H1 (cell line): ENCODE measurements around the gene GAMT. TPM values are rescaled to one million over a fixed set of nuclear protein-coding genes. Genes with fewer than 3 reads are reported as not detected.

ENCODE experiments used
- CTCF ChIA-PET: fragments of 300-600 bp; sonication (Branson Sonifier 250); formaldehyde crosslinking; loops from one replicate; lab custom pipeline; 2021; ENCODE audit not compliant: partially characterized antibody; lab: Charles Lee
- POLR2A ChIA-PET: fragments of 300-600 bp; sonication (Branson Sonifier 250); formaldehyde crosslinking; loops from one replicate; lab custom pipeline; 2021; ENCODE audit warnings: inconsistent platforms; ENCODE audit not compliant: partially characterized antibody; lab: Charles Lee
- DNase-seq, 2 experiments: peaks; one replicate each; pipeline versions ENCODE4 v3.0.0 to v3.0.0-alpha.2; 2010 to 2022; ENCODE audit warnings: low spot score in 2 of 2, low read depth in 1 of 2, mixed read lengths in 1 of 2
- FAIRE-seq: peaks from 2 replicates; lab custom pipeline; 2011; peaks lifted over from hg19 to GRCh38; lab: Jason Lieb, UNC
- H2AFZ ChIP-seq: 2 replicates; pipeline ENCODE4 v1.8.1; 2012; ENCODE audit warnings: low read length, inconsistent platforms
- H2AK5ac ChIP-seq: 2 replicates; pipeline ENCODE4 v1.6.1; 2013; ENCODE audit warnings: low read depth, low read length
- H2BK120ac ChIP-seq: replicated peaks from 2 replicates; pipeline ENCODE3; 2013; ENCODE audit warnings: low read depth, low read length, inconsistent platforms
- H2BK12ac ChIP-seq: 2 replicates; pipeline ENCODE4 v1.6.1; 2013; ENCODE audit warnings: low read depth, low read length
- H2BK15ac ChIP-seq: 2 replicates; pipeline ENCODE4 v1.6.1; 2013; ENCODE audit warnings: low read length
- H2BK20ac ChIP-seq: 2 replicates; pipeline ENCODE4 v1.6.1; 2013; ENCODE audit warnings: low read length
- H2BK5ac ChIP-seq: 2 replicates; pipeline ENCODE4 v1.6.1; 2013; ENCODE audit warnings: low read depth, low read length
- H3K14ac ChIP-seq: 2 replicates; pipeline ENCODE4 v1.6.1; 2013; ENCODE audit warnings: inconsistent platforms; ENCODE audit not compliant: insufficient read length
- H3K18ac ChIP-seq: 2 replicates; pipeline ENCODE4 v1.6.1; 2013; ENCODE audit warnings: low read length; ENCODE audit errors: extremely low read depth
- H3K23ac ChIP-seq: 2 replicates; pipeline ENCODE4 v1.6.1; 2013; ENCODE audit warnings: inconsistent platforms; ENCODE audit not compliant: insufficient read length
- H3K23me2 ChIP-seq: 2 replicates; pipeline ENCODE4 v1.6.1; 2013; ENCODE audit warnings: low read depth, low read length
- H3K27ac ChIP-seq: 2 replicates; pipeline ENCODE4 v1.6.1; 2011; ENCODE audit warnings: low read depth, low read length, inconsistent platforms
- H3K27me3 ChIP-seq, 4 experiments: replicated peaks in 1 of 4; 1 replicate in 1 of 4; 2 replicates in 3 of 4; pipeline versions ENCODE4 v1.6.1 to v1.8.1; 2011 to 2013; ENCODE audit warnings: low read length in 3 of 4, mild to moderate bottlenecking in 3 of 4, inconsistent platforms in 2 of 4, mixed read lengths in 2 of 4, moderate library complexity in 1 of 4; ENCODE audit not compliant: control insufficient read depth in 3 of 4, insufficient read depth in 3 of 4; ENCODE audit errors: extremely low read depth in 1 of 4
- H3K36me3 ChIP-seq, 4 experiments: 2 replicates each; pipeline versions ENCODE4 v1.6.1 to v1.8.1; 2011 to 2013; ENCODE audit warnings: mild to moderate bottlenecking in 4 of 4, low read length in 3 of 4, moderate library complexity in 2 of 4, control low read depth in 1 of 4, inconsistent platforms in 1 of 4; ENCODE audit not compliant: insufficient read depth in 4 of 4, control insufficient read depth in 2 of 4
- H3K4ac ChIP-seq: replicated peaks from 2 replicates; pipeline ENCODE3; 2013; ENCODE audit warnings: low read length, low read depth, mixed read lengths, inconsistent platforms; ENCODE audit not compliant: insufficient read length
- H3K4me1 ChIP-seq, 4 experiments: replicated peaks in 1 of 4; 1 replicate in 1 of 4; 2 replicates in 3 of 4; pipeline versions ENCODE4 v1.6.1 to v1.8.1; 2011 to 2013; ENCODE audit warnings: low read length in 3 of 4, inconsistent platforms in 2 of 4, mixed read lengths in 1 of 4; ENCODE audit not compliant: insufficient read depth in 4 of 4, control insufficient read depth in 3 of 4
- H3K4me2 ChIP-seq, 2 experiments: 2 replicates each; pipeline versions ENCODE4 v1.6.1 to v1.8.1; 2011 to 2013; ENCODE audit warnings: low read depth in 2 of 2, low read length in 2 of 2, control low read depth in 1 of 2, inconsistent platforms in 1 of 2, mild to moderate bottlenecking in 1 of 2; ENCODE audit not compliant: insufficient read depth in 1 of 2
- H3K4me3 ChIP-seq, 4 experiments: fragments of 200-600, 300-600 bp in 1 of 4; sonication (generic), shearing (Covaris generic), sonication (Bioruptor Twin) in 1 of 4; 2 replicates each; pipeline versions ENCODE4 v1.5.1 to v1.8.1; 2011 to 2016; ENCODE audit warnings: low read length in 4 of 4, low read depth in 3 of 4, control low read depth in 2 of 4, inconsistent platforms in 2 of 4, mild to moderate bottlenecking in 2 of 4, mixed read lengths in 1 of 4, moderate library complexity in 1 of 4; ENCODE audit not compliant: insufficient read depth in 2 of 4; ENCODE audit errors: extremely low read depth in 1 of 4
- H3K56ac ChIP-seq: replicated peaks from 2 replicates; pipeline ENCODE3; 2013; ENCODE audit warnings: low read depth, mild to moderate bottlenecking, mixed read lengths, low read length, inconsistent platforms; ENCODE audit not compliant: insufficient read length
- H3K79me1 ChIP-seq: 2 replicates; pipeline ENCODE4 v1.6.1; 2013; ENCODE audit warnings: low read depth, low read length, control low read depth
- H3K79me2 ChIP-seq, 2 experiments: 2 replicates each; pipeline versions ENCODE4 v1.6.1 to v1.8.1; 2012 to 2013; ENCODE audit warnings: low read length in 2 of 2, mild to moderate bottlenecking in 2 of 2, inconsistent platforms in 1 of 2; ENCODE audit not compliant: insufficient read depth in 2 of 2, control insufficient read depth in 1 of 2
- H3K9ac ChIP-seq, 4 experiments: replicated peaks in 1 of 4; 1 replicate in 1 of 4; 2 replicates in 3 of 4; pipeline versions ENCODE4 v1.6.1 to v1.8.1; 2011 to 2013; ENCODE audit warnings: low read depth in 3 of 4, low read length in 3 of 4, control low read depth in 2 of 4, mild to moderate bottlenecking in 2 of 4, moderate library complexity in 2 of 4, inconsistent platforms in 1 of 4; ENCODE audit errors: extremely low read depth in 1 of 4
- H3K9me3 ChIP-seq, 2 experiments: 2 replicates each; pipeline versions ENCODE4 v1.6.1 to v1.8.1; 2012 to 2013; ENCODE audit warnings: mild to moderate bottlenecking in 2 of 2, moderate library complexity in 2 of 2, control low read depth in 1 of 2, inconsistent platforms in 1 of 2, low read depth in 1 of 2, low read length in 1 of 2, mixed read lengths in 1 of 2; ENCODE audit not compliant: insufficient read depth in 2 of 2
- H4K20me1 ChIP-seq, 2 experiments: replicated peaks in 1 of 2; 2 replicates each; pipeline versions ENCODE3 to v1.8.1; 2011 to 2013; ENCODE audit warnings: inconsistent platforms in 2 of 2, low read length in 2 of 2, mild to moderate bottlenecking in 1 of 2; ENCODE audit not compliant: insufficient read depth in 2 of 2, control insufficient read depth in 1 of 2
- H4K5ac ChIP-seq: 2 replicates; pipeline ENCODE4 v1.6.1; 2013; ENCODE audit warnings: low read length, low read depth, mixed read lengths, inconsistent platforms; ENCODE audit not compliant: insufficient read length
- H4K8ac ChIP-seq: 2 replicates; pipeline ENCODE4 v1.8.0; 2013; ENCODE audit warnings: mild to moderate bottlenecking, moderate library complexity, low read length, inconsistent platforms; ENCODE audit not compliant: insufficient read depth; ENCODE audit errors: extremely low read depth
- H4K91ac ChIP-seq: replicated peaks from 2 replicates; pipeline ENCODE3; 2013; ENCODE audit warnings: low read length, mixed read lengths, inconsistent platforms; ENCODE audit not compliant: insufficient read length
- BRCA1 ChIP-seq: IDR thresholded peaks from 2 replicates; pipeline ENCODE4 v1.6.1; 2012; ENCODE audit warnings: low read depth, low read length, improper control_type of control experiment
- KDM1A ChIP-seq: fragments of 200-600, 300-600 bp; sonication (generic); IDR thresholded peaks from 2 replicates; pipeline ENCODE4 v1.7.1; 2016; ENCODE audit warnings: mild to moderate bottlenecking, low read length, borderline replicate concordance
- MAFK ChIP-seq: IDR thresholded peaks from 2 replicates; pipeline ENCODE4 v1.6.1; 2012; ENCODE audit warnings: low read depth, mild to moderate bottlenecking, improper control_type of control experiment, low read length
- RFX5 ChIP-seq: IDR thresholded peaks from 2 replicates; pipeline ENCODE4 v1.6.1; 2011; ENCODE audit warnings: low read depth, low read length, improper control_type of control experiment, borderline replicate concordance
- TCF12 ChIP-seq: IDR thresholded peaks from 2 replicates; pipeline ENCODE4 v1.6.1; 2011; ENCODE audit warnings: low read depth, mild to moderate bottlenecking, low read length
- YY1 ChIP-seq: IDR thresholded peaks from 2 replicates; pipeline ENCODE4 v1.6.1; 2011; ENCODE audit warnings: low read depth, mild to moderate bottlenecking, low read length
- WGBS, 2 experiments: shearing (Covaris generic) in 1 of 2; methylation state at CpG; one replicate each; pipeline versions ENCODE4 v1.1.6 to v1.1.7; 2013 to 2015; ENCODE audit warnings: low lambda C conversion rate in 2 of 2, mixed read lengths in 2 of 2, inconsistent platforms in 1 of 2, low coverage in 1 of 2, missing lambda C conversion rate in 1 of 2; ENCODE audit not compliant: insufficient replicate concordance in 2 of 2, insufficient coverage in 1 of 2, insufficient read length in 1 of 2; ENCODE audit errors: extremely low coverage in 1 of 2, missing lambda C conversion rate in 1 of 2; 5-methylcytosine and 5-hydroxymethylcytosine counted together
- polyA plus RNA-seq, 7 experiments: library from polyadenylated mRNA; depleted of rRNA in 3 of 7; stranded (reverse) in 5 of 7; unstranded in 2 of 7; fragments of >200 nt in 5 of 7; fragments of 200-250 nt in 2 of 7; gene quantifications; 1 replicate in 5 of 7; 2 replicates in 1 of 7; 4 replicates in 1 of 7; pipeline versions ENCODE4 v1.2.1 to v1.2.3, GENCODE V29; 2011 to 2013; ENCODE audit warnings: missing spikeins in 2 of 7, mixed read lengths in 2 of 7
- total RNA-seq: library from RNA; stranded (reverse); fragmentation: NEBNext Ultra II Directional; extraction: Animal tissue kit (Norgen Biotek cat#: 25700); gene quantifications from 2 replicates; pipeline ENCODE4 v1.2.1, GENCODE V29; 2021

The GAMT gene
- total and polyA plus RNA-seq, 2 of the 8 experiments (the other 6 are each of a cell fraction or from before 2014, with no cell fraction given) = 17.2 to 35.6 TPM

DNA sequence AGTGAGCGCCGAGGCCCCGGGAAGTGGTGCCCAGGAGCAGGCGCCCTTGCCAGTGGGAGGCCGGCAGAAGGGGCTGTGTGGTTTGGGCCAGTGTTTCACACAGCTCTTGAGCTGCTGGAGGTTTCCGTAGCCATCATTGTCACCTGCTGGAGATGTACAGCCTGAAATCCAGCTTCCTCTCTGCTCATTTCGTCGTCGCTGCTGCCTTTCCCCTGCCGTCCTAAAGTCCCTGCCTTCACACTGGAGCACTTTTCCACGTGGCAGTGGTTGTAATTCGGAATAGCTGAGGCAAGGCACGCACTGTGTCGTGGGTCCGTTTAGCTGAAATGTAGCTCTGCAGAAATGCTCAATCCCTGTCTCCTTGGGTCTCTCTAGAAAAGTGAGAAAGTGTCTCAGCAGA lies 19.2 kb upstream of the GAMT start:
- Histone ChIP-seq H3K9ac (no peak overlapping the region), H2BK20ac (no peak overlapping the region; the same call in 1 of the 2 replicates), H2BK120ac (no peak overlapping the region), H4K91ac (no peak overlapping the region), H2BK12ac (no peak overlapping the region)
- CTCF ChIA-PET = interaction anchor here (0.5 to 1.9 kb wide), 7 partner anchors 9 to 572 kb away, joined by 3 to 8 read pairs (median 4); no protein-coding TSS in a partner anchor
- POLR2A ChIA-PET = interaction anchor here (0.8 to 1.8 kb wide), 6 partner anchors 11 to 152 kb away, joined by 3 to 6 read pairs (median 4); partner anchors contain the start of genes CIRBP and FAM174C
- no peak for TF ChIP-seq RFX5
- no peak for TF ChIP-seq KDM1A
- TF ChIP-seq YY1 = no peak
- no peak for TF ChIP-seq TCF12
- no peak for TF ChIP-seq MAFK
- no peak for TF ChIP-seq BRCA1
- TF ChIP-seq, all 59 proteins: peak for 0
- peaks cover under 1% of the 10 kb centered on the region; the same call in 1 of the 2 replicates for H3K23me2 ChIP-seq
- no peak overlapping the region for H3K23ac ChIP-seq
- no peak overlapping the region for H3K27ac ChIP-seq
- H2AK5ac ChIP-seq = no peak overlapping the region
- no peak overlapping the region for H3K14ac ChIP-seq
- H4K8ac ChIP-seq = peak overlapping the region; percentile 65
- H3K27me3 ChIP-seq = no peaks in the 10 kb centered on the region
- no peak overlapping the region for H2AFZ ChIP-seq
- WGBS, 2 experiments = 96% methylated on average over 15 of the region's 15 CpGs; no CpG with 5 or more reads in 1 of the 2 experiments
- DNase-seq (no peak), FAIRE-seq (no peak)
- H3K79me1 ChIP-seq = peaks cover 23% of the 10 kb centered on the region
- H3K36me3 ChIP-seq = peaks cover 33 to 79% (median 56%) of the 10 kb centered on the region in 4 experiments
- H3K4me2 ChIP-seq = no peak overlapping the region
- no peak overlapping the region for H3K56ac ChIP-seq
- no peak overlapping the region for H4K5ac ChIP-seq
- H4K20me1 ChIP-seq = peaks cover 55 to 60% of the 10 kb centered on the region in 2 experiments
- H3K4me3 ChIP-seq = no peak overlapping the region
- H3K4ac ChIP-seq = no peak overlapping the region
- no peak overlapping the region for H2BK5ac ChIP-seq
- no peak overlapping the region for H3K18ac ChIP-seq
- H2BK15ac ChIP-seq = no peak overlapping the region
- peaks cover 8 to 21% (median 14%) of the 10 kb centered on the region in 4 experiments for H3K4me1 ChIP-seq
- H3K79me2 ChIP-seq = peaks cover 26 to 85% of the 10 kb centered on the region in 2 experiments
- H3K9me3 ChIP-seq = no peaks in the 10 kb centered on the region
